ENCODE measurements around the gene SPRR2A.

Gene SPRR2A

GRCh38 chr1:153094426-153094825 is 37.1 kb upstream of the SPRR2A start, which contains the start of gene SPRR2E:
TSS of gene SPRR2E (minus strand) at chr1:153094526. CDS start at chr1:153093751, 775 bp downstream.
- H3K4ac ChIP-seq (ENCODE audit: low read length), result no peak within 1 kb of the TSS
- no peaks in the 10 kb centered on the region for H3K36me3 ChIP-seq (replicated peaks in 1 of 2; ENCODE audit: control insufficient read depth in 2 of 2, insufficient read depth in 2 of 2, low read length in 2 of 2)
- H2BK15ac ChIP-seq (ENCODE audit: low read length), result no peak within 1 kb of the TSS
- H4K91ac ChIP-seq (ENCODE audit: low read depth, low read length, poor library complexity), result no peak within 1 kb of the TSS
- H2AK5ac ChIP-seq (ENCODE audit: low read depth, low read length), result no peak within 1 kb of the TSS
- no peak within 1 kb of the TSS for H3K4me2 ChIP-seq (ENCODE audit: insufficient read depth, low read length, poor library complexity, severe bottlenecking)
- no peaks in the 10 kb centered on the region for H3K27me3 ChIP-seq (ENCODE audit: control insufficient read depth in 3 of 3, insufficient read depth in 3 of 3, low read depth in 1 of 3, low read length in 3 of 3)
- H2AFZ ChIP-seq (ENCODE audit: low read length), result no peak within 1 kb of the TSS
- H3K27ac ChIP-seq (replicated peaks; ENCODE audit: low read length), result no peak within 1 kb of the TSS
- H3K79me1 ChIP-seq (ENCODE audit: low read depth, low read length), result no peaks in the 10 kb centered on the region
- H2BK5ac ChIP-seq (ENCODE audit: low read length), result no peak within 1 kb of the TSS
- H3K4me3 ChIP-seq (ENCODE audit: low read length in 2 of 2), result no peak within 1 kb of the TSS
- H3K9ac ChIP-seq (ENCODE audit: low read depth, low read length, poor library complexity), result no peak within 1 kb of the TSS
- DNase-seq (ENCODE audit: low spot score), result no peak
- H3K9me3 ChIP-seq (replicated peaks in 1 of 2; ENCODE audit: control insufficient read depth in 2 of 2, insufficient read depth in 1 of 2, low read depth in 1 of 2, low read length in 2 of 2), result no peaks in the 10 kb centered on the region
- H2BK120ac ChIP-seq (ENCODE audit: low read depth, low read length), result no peak within 1 kb of the TSS
- H3K18ac ChIP-seq (ENCODE audit: low read length), result no peak within 1 kb of the TSS
- no peak within 1 kb of the TSS for H3K23ac ChIP-seq (ENCODE audit: low read depth, low read length, poor library complexity)
- H3K14ac ChIP-seq (ENCODE audit: low read length), result no peak within 1 kb of the TSS
- no peak within 1 kb of the TSS for H2BK12ac ChIP-seq (ENCODE audit: low read length)
- H4K8ac ChIP-seq (ENCODE audit: low read depth, low read length), result no peak within 1 kb of the TSS
- H3K4me1 ChIP-seq (ENCODE audit: control insufficient read depth in 2 of 2, insufficient read depth in 1 of 2, low read depth in 1 of 2, low read length in 2 of 2), result no peaks in the 10 kb centered on the region

GRCh38 chr1:153087652-153088051 is 30.3 kb upstream of the SPRR2A start:
- H3K14ac ChIP-seq (ENCODE audit: low read length), result no peak overlapping the region
- H2AK5ac ChIP-seq (ENCODE audit: low read depth, low read length), result no peak overlapping the region
- H3K23ac ChIP-seq (ENCODE audit: low read depth, low read length, poor library complexity), result no peak overlapping the region
- H3K79me1 ChIP-seq (ENCODE audit: low read depth, low read length), result no peaks in the 10 kb centered on the region
- H4K91ac ChIP-seq (ENCODE audit: low read depth, low read length, poor library complexity), result no peak overlapping the region
- no peak overlapping the region for H2BK120ac ChIP-seq (ENCODE audit: low read depth, low read length)
- no peak overlapping the region for H3K4ac ChIP-seq (ENCODE audit: low read length)
- no peak overlapping the region for H3K27ac ChIP-seq (replicated peaks; ENCODE audit: low read length)
- no peak overlapping the region for H3K4me2 ChIP-seq (ENCODE audit: insufficient read depth, low read length, poor library complexity, severe bottlenecking)
- WGBS, 2 donors (ENCODE audit: extremely low coverage in 2 of 2, insufficient read length in 2 of 2, insufficient replicate concordance in 1 of 2), result no CpG with 5 or more reads among the region's 1 CpG
- no peak overlapping the region for H2AFZ ChIP-seq (ENCODE audit: low read length)
- no peak overlapping the region for H2BK5ac ChIP-seq (ENCODE audit: low read length)
- H3K18ac ChIP-seq (ENCODE audit: low read length), result no peak overlapping the region
- no peaks in the 10 kb centered on the region for H3K9me3 ChIP-seq (replicated peaks in 1 of 2; ENCODE audit: control insufficient read depth in 2 of 2, insufficient read depth in 1 of 2, low read depth in 1 of 2, low read length in 2 of 2)
- no peaks in the 10 kb centered on the region for H3K27me3 ChIP-seq (ENCODE audit: control insufficient read depth in 3 of 3, insufficient read depth in 3 of 3, low read depth in 1 of 3, low read length in 3 of 3)
- H3K4me1 ChIP-seq (ENCODE audit: control insufficient read depth in 2 of 2, insufficient read depth in 1 of 2, low read depth in 1 of 2, low read length in 2 of 2), result no peaks in the 10 kb centered on the region
- DNase-seq (ENCODE audit: low spot score), result no peak
- no peak overlapping the region for H3K9ac ChIP-seq (ENCODE audit: low read depth, low read length, poor library complexity)
- no peak overlapping the region for H4K8ac ChIP-seq (ENCODE audit: low read depth, low read length)
- no peak overlapping the region for H3K4me3 ChIP-seq (ENCODE audit: low read length in 2 of 2)
- H3K36me3 ChIP-seq (replicated peaks in 1 of 2; ENCODE audit: control insufficient read depth in 2 of 2, insufficient read depth in 2 of 2, low read length in 2 of 2), result no peaks in the 10 kb centered on the region
- H2BK15ac ChIP-seq (ENCODE audit: low read length), result no peak overlapping the region
- no peak overlapping the region for H2BK12ac ChIP-seq (ENCODE audit: low read length)

GRCh38 chr1:153081736-153082135 is 24.4 kb upstream of the SPRR2A start:
- no CpG with 5 or more reads among the region's 3 CpGs for WGBS, 2 donors (ENCODE audit: extremely low coverage in 2 of 2, insufficient read length in 2 of 2, insufficient replicate concordance in 1 of 2)
- Histone ChIP-seq H2AK5ac (ENCODE audit: low read depth, low read length) (no peak overlapping the region), H2BK15ac (ENCODE audit: low read length) (no peak overlapping the region), H3K27ac (replicated peaks; ENCODE audit: low read length) (no peak overlapping the region), H2BK12ac (ENCODE audit: low read length) (no peak overlapping the region), H2AFZ (ENCODE audit: low read length) (no peak overlapping the region), H3K4me1 (ENCODE audit: control insufficient read depth in 2 of 2, insufficient read depth in 1 of 2, low read depth in 1 of 2, low read length in 2 of 2) (no peaks in the 10 kb centered on the region), H3K36me3 (replicated peaks in 1 of 2; ENCODE audit: control insufficient read depth in 2 of 2, insufficient read depth in 2 of 2, low read length in 2 of 2) (no peaks in the 10 kb centered on the region), H3K18ac (ENCODE audit: low read length) (no peak overlapping the region), H3K4ac (ENCODE audit: low read length) (no peak overlapping the region), H4K91ac (ENCODE audit: low read depth, low read length, poor library complexity) (no peak overlapping the region), H3K79me1 (ENCODE audit: low read depth, low read length) (no peaks in the 10 kb centered on the region), H2BK5ac (ENCODE audit: low read length) (no peak overlapping the region), H2BK120ac (ENCODE audit: low read depth, low read length) (no peak overlapping the region), H3K27me3 (ENCODE audit: control insufficient read depth in 3 of 3, insufficient read depth in 3 of 3, low read depth in 1 of 3, low read length in 3 of 3) (no peaks in the 10 kb centered on the region), H3K14ac (ENCODE audit: low read length) (no peak overlapping the region), H3K9ac (ENCODE audit: low read depth, low read length, poor library complexity) (no peak overlapping the region), H3K4me2 (ENCODE audit: insufficient read depth, low read length, poor library complexity, severe bottlenecking) (no peak overlapping the region), H3K23ac (ENCODE audit: low read depth, low read length, poor library complexity) (no peak overlapping the region), H3K4me3 (ENCODE audit: low read length in 2 of 2) (no peak overlapping the region), H3K9me3 (replicated peaks in 1 of 2; ENCODE audit: control insufficient read depth in 2 of 2, insufficient read depth in 1 of 2, low read depth in 1 of 2, low read length in 2 of 2) (no peaks in the 10 kb centered on the region), H4K8ac (ENCODE audit: low read depth, low read length) (no peak overlapping the region)
- DNase-seq (ENCODE audit: low spot score), result no peak

- Histone ChIP-seq H3K9me3 (replicated peaks in 1 of 2; ENCODE audit: control insufficient read depth in 2 of 2, insufficient read depth in 1 of 2, low read depth in 1 of 2, low read length in 2 of 2) (no peaks in the 10 kb centered on the region), H3K4me3 (ENCODE audit: low read length in 2 of 2) (no peak overlapping the region), H3K27ac (replicated peaks; ENCODE audit: low read length) (no peak overlapping the region), H2BK15ac (ENCODE audit: low read length) (no peak overlapping the region), H3K4me1 (ENCODE audit: control insufficient read depth in 2 of 2, insufficient read depth in 1 of 2, low read depth in 1 of 2, low read length in 2 of 2) (no peaks in the 10 kb centered on the region), H3K4me2 (ENCODE audit: insufficient read depth, low read length, poor library complexity, severe bottlenecking) (no peak overlapping the region), H3K23ac (ENCODE audit: low read depth, low read length, poor library complexity) (no peak overlapping the region), H3K27me3 (ENCODE audit: control insufficient read depth in 3 of 3, insufficient read depth in 3 of 3, low read depth in 1 of 3, low read length in 3 of 3) (no peaks in the 10 kb centered on the region), H3K36me3 (replicated peaks in 1 of 2; ENCODE audit: control insufficient read depth in 2 of 2, insufficient read depth in 2 of 2, low read length in 2 of 2) (no peaks in the 10 kb centered on the region), H2BK120ac (ENCODE audit: low read depth, low read length) (no peak overlapping the region), H2AFZ (ENCODE audit: low read length) (no peak overlapping the region), H3K14ac (ENCODE audit: low read length) (no peak overlapping the region), H4K91ac (ENCODE audit: low read depth, low read length, poor library complexity) (no peak overlapping the region), H4K8ac (ENCODE audit: low read depth, low read length) (no peak overlapping the region), H3K9ac (ENCODE audit: low read depth, low read length, poor library complexity) (no peak overlapping the region), H3K79me1 (ENCODE audit: low read depth, low read length) (no peaks in the 10 kb centered on the region), H2AK5ac (ENCODE audit: low read depth, low read length) (no peak overlapping the region), H3K4ac (ENCODE audit: low read length) (no peak overlapping the region), H2BK5ac (ENCODE audit: low read length) (no peak overlapping the region), H3K18ac (ENCODE audit: low read length) (no peak overlapping the region), H2BK12ac (ENCODE audit: low read length) (no peak overlapping the region)
- no peak for DNase-seq (ENCODE audit: low spot score)
- WGBS, 2 donors (ENCODE audit: extremely low coverage in 2 of 2, insufficient read length in 2 of 2, insufficient replicate concordance in 1 of 2), result no CpG with 5 or more reads among the region's 5 CpGs
Observed at GRCh38 chr1:153072806-153073726, 15.8 kb upstream of the SPRR2A start.

All from neuronal stem cell (in vitro differentiated cells).